Measurements from ENCODE around the gene CCDC138.

DNA sequence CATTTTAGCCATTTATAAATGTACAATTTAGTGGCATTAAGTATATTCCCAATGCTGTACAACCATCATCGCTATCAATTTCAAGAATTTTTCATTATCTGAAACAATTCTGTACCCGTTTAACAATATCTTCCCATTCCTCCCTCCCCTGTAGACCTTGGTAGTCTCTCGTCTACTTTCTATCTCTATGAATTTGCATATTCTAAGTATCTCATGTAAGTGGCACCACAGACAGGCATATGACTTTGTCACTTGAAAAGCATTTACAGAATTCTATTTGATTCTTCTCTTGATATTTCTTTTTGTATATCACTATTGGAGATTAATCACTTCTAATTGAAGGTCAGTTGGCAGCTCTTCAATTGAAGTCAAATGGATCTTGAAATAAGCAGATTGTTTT is 48.0 kb downstream of the CCDC138 start:
- TF ChIP-seq, protein P1, sequence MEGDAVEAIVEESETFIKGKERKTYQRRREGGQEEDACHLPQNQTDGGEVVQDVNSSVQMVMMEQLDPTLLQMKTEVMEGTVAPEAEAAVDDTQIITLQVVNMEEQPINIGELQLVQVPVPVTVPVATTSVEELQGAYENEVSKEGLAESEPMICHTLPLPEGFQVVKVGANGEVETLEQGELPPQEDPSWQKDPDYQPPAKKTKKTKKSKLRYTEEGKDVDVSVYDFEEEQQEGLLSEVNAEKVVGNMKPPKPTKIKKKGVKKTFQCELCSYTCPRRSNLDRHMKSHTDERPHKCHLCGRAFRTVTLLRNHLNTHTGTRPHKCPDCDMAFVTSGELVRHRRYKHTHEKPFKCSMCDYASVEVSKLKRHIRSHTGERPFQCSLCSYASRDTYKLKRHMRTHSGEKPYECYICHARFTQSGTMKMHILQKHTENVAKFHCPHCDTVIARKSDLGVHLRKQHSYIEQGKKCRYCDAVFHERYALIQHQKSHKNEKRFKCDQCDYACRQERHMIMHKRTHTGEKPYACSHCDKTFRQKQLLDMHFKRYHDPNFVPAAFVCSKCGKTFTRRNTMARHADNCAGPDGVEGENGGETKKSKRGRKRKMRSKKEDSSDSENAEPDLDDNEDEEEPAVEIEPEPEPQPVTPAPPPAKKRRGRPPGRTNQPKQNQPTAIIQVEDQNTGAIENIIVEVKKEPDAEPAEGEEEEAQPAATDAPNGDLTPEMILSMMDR (IDR thresholded peaks at IDR 0.05) = no peak
- TF ChIP-seq POLR2A (IDR thresholded peaks at IDR 0.05; ENCODE audit: low read depth) = no peak
- TF ChIP-seq POLR2AphosphoS5 (IDR thresholded peaks at IDR 0.05) = no peak
- no peak for TF ChIP-seq EP300 (IDR thresholded peaks at IDR 0.05)
